Ascending aorta (tissue), 2 donors: ENCODE data around the gene RBM33. TPM values are rescaled to one million over a fixed set of nuclear protein-coding genes. Genes with fewer than 3 reads are reported as not detected.
A peak's percentile ranks its signal among the peaks of the same experiment; 100 is the strongest.

Experiments
- DNase-seq, 2 donors: peaks; one replicate each; pipeline ENCODE4 v3.0.0-alpha.2; 2019; ENCODE audit warnings: low spot score in 2 of 2
- H3K27ac ChIP-seq, 2 donors: fragments of 200-600 bp; sonication (generic); one replicate each; pipeline ENCODE4 v1.5.1; 2016 to 2017; ENCODE audit warnings: mild to moderate bottlenecking in 1 of 2
- H3K27me3 ChIP-seq: fragments of 200-600 bp; sonication (generic); one replicate; pipeline ENCODE4 v1.5.1; 2017
- H3K36me3 ChIP-seq, 2 donors: fragments of 200-600 bp; sonication (generic); one replicate each; pipeline ENCODE4 v1.5.1; 2016
- H3K4me1 ChIP-seq, 2 donors: fragments of 200-600 bp; sonication (generic); one replicate each; pipeline ENCODE4 v1.5.1; 2016 to 2017; ENCODE audit warnings: mild to moderate bottlenecking in 1 of 2
- H3K4me3 ChIP-seq, 2 donors: fragments of 200-600 bp; sonication (generic); one replicate each; pipeline ENCODE4 v1.5.1; 2016 to 2017; ENCODE audit warnings: mild to moderate bottlenecking in 1 of 2
- H3K9me3 ChIP-seq, 2 donors: fragments of 200-600 bp; sonication (generic); one replicate each; pipeline ENCODE4 v1.5.1; 2016
- intact Hi-C: fragments of 100-400 bp; cut with DNase I; formaldehyde crosslinking; loops from one replicate; pipeline ENCODE4 v1.15.1; 2023
- total RNA-seq: library from RNA; depleted of rRNA; stranded (reverse); fragments of >200 nt; gene quantifications from one replicate; pipeline ENCODE4 v1.1.0, GENCODE V29; 2016
- TF ChIP-seq, protein P1 (sequence below), 3 experiments: fragments of 200-600 bp in 2 of 3; fragments of 450-650 bp in 1 of 3; sonication (generic) in 2 of 3; IDR thresholded peaks; one replicate each; pipeline ENCODE4 v1.5.1; 2016 to 2019; ENCODE audit warnings: antibody characterized with exemption in 3 of 3, mild to moderate bottlenecking in 1 of 3, moderate library complexity in 1 of 3

Gene RBM33
- total RNA-seq, 1 donor from 2014 or later, result 44.2 TPM

DNA sequence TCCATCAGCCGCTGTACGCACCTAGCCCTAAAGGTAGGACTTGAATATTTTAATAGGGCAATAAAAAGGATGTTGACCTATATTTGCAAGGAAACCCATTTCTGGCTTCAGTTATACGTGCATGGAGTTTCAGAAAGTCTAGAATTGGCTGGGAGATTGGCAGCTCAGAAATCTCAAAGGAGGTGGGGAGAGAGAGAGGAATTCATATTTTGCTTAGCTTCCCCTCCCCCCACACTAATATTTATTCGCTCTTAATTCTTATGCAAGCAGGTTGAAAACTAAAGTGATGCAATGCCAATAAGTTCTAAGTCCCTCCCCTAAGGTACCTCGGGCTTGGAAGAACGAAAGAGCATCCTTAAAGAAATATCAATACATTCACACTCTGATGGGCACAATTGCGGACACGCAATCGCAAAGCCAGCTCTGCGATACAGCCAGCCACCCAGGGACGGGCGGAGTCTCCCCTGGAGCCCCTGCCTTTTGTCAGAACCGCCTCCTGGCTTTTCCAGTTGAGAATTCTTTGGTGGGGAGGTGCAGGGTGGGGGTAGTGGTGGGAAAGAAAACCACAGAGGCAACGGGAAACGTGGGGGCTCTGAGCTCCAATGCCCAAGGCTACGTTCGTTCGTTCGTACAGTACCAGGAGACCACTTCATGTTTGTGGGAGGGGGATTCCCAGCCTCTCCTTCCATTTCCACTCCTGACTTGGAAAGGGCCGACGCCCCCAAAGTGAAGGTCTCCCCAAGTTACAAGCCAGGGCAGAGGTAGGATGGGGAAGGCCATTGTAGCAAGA is 166.5 kb downstream of the RBM33 start:
- no peaks in the 10 kb centered on the region for H3K36me3 ChIP-seq
- peaks cover 5 to 6% of the 10 kb centered on the region in 2 donors for H3K4me1 ChIP-seq
- no peak for DNase-seq
- H3K27me3 ChIP-seq, result peaks cover 9% of the 10 kb centered on the region
- TF ChIP-seq, protein P1, sequence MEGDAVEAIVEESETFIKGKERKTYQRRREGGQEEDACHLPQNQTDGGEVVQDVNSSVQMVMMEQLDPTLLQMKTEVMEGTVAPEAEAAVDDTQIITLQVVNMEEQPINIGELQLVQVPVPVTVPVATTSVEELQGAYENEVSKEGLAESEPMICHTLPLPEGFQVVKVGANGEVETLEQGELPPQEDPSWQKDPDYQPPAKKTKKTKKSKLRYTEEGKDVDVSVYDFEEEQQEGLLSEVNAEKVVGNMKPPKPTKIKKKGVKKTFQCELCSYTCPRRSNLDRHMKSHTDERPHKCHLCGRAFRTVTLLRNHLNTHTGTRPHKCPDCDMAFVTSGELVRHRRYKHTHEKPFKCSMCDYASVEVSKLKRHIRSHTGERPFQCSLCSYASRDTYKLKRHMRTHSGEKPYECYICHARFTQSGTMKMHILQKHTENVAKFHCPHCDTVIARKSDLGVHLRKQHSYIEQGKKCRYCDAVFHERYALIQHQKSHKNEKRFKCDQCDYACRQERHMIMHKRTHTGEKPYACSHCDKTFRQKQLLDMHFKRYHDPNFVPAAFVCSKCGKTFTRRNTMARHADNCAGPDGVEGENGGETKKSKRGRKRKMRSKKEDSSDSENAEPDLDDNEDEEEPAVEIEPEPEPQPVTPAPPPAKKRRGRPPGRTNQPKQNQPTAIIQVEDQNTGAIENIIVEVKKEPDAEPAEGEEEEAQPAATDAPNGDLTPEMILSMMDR (IDR thresholded peaks at IDR 0.05), result no peak
- H3K27ac ChIP-seq, result no peak overlapping the region
- no peaks in the 10 kb centered on the region for H3K9me3 ChIP-seq
- peak overlapping the region in 1 of 2 donors; percentile 36 for H3K4me3 ChIP-seq
- intact Hi-C loops, result no loop called here

DNA sequence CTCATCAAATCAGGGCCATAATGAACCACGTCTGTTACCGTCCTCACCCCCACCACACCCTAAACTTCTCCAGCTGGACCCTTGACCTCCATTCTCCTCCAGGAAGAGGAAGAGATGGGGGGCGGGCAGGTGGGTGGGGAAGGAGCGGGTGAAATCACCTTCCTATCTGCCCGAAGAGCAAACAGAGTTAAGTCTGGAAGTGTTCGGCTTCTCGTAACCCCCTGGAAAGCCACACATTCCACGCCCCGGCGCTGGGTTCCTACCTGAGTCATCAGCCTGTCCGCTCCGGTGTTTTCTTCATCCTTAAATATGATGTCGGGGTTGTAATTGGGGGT is 167.1 kb downstream of the RBM33 start:
- Histone ChIP-seq H3K4me3 (peak overlapping the region in 1 of 2 donors; percentile 36), H3K9me3 (no peaks in the 10 kb centered on the region), H3K4me1 (peaks cover 5 to 6% of the 10 kb centered on the region in 2 donors), H3K36me3 (no peaks in the 10 kb centered on the region), H3K27ac (no peak overlapping the region), H3K27me3 (peaks cover 9% of the 10 kb centered on the region)
- intact Hi-C loops, result no loop called here
- TF ChIP-seq, protein P1 (IDR thresholded peaks at IDR 0.05), result no peak
- no peak for DNase-seq

DNA sequence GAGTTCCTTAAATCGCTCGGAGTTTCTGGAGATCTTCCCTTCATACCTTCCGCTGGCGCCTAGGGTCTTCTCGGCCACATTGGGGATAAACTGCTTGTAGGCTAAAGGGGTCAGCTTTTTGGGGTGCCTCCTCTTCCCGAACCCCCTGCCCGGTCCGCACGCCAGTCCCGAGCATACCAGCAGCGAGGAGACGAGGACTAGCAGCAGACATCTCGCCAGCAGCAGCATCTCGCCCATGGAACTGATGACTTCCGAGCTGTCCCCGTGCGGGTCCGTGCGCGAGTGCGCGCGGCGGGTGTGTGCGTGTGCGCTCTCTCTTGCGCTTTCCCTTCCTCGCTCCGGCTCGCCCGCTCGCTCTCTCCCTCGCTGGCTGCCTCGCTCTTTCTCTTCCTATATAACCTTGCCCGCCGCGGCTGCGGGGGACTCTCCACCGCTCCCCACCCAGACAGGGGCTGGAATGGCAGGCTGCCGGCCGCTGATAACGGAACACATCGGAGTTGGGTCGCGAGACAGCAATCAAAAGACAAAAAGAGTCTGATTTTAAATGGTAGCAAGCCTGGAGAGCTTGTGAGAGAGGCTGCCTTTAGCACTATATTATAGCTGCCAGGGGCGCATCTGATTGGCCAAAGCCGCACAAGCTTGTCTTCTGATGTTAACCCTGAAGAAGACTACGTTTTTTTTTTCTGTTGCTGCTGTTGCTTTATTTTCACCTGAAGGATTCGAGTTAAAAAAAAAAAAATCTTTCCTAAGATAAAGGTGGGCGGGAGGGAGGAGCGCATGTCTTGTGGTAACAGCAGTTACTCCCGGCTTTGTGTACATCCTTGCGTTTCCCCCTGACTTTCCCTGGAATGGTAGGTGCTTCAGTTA is 167.7 kb downstream of the RBM33 start, which contains the start of gene SHH:
TSS of gene SHH (minus strand) at position 569 of the 867 bp plus-strand sequence. CDS start at position 228, 341 bp downstream.
- Histone ChIP-seq H3K4me3 (peak within 1 kb of the TSS in 1 of 2 donors; percentile 36), H3K27ac (no peak within 1 kb of the TSS), H3K9me3 (no peaks in the 10 kb centered on the region), H3K27me3 (peaks cover 9% of the 10 kb centered on the region), H3K4me1 (peaks cover 5 to 6% of the 10 kb centered on the region in 2 donors), H3K36me3 (no peaks in the 10 kb centered on the region)
- intact Hi-C loops, result no loop called here
- TF ChIP-seq, protein P1 (IDR thresholded peaks at IDR 0.05), result no peak
- no peak for DNase-seq

DNA sequence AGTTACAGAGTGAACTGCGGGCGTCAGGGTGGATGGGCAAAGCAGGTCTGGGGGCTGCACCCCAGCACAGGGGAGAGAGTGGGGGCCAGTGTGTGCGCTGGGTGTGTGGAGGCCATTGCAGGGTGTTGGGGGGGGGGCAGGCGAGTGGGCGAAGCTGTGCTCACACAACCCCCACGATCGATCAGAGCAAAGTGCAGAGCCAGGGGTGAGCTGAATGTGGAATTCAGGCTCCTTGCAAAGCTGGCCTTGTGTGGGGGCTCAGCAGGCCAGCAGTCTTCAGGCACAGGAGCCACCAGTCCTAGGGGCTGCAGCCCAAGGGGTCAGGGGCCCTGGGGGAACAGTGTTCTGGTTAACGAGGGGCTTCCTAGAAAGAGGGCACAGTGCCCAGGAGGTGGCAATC is 168.7 kb downstream of the RBM33 start:
- intact Hi-C loops, result no loop called here

DNA sequence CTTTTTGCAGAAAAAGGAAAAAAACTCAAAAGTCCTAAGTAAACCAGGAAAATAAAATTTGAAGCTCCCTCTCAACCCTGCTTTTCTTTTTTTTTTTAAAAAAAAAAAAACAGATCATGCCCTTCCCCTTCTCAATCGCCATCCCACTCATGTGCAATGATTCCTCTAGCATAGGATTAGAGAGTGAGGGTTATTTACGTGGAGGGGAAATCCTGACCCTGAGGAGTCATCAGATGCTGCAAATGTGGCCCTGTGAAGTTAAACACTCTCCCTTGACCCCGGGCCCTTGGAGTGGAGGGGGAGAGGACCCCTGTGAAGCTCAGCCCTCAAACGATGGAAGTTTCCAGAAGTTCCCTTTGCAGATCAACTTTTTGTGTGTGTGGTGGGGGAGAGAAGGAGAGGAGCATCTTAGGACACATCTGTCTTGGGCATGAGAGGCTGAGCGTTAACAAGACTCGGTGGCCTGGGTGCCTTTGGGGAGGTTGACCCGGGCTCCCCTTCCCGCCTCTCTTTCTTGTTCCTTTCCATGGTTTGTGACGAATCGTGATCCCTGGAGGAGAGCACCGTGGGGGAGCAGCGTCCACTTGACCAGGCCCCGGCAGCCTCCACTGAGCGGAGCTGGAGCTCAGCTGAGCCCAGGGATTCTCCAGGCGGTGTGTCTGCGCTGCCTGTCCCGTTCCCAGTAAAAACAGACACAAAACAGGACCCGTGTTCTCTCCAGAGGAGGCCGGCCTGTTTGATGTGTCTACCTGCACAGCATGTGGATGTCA is 169.3 kb downstream of the RBM33 start:
- TF ChIP-seq, protein P1 (IDR thresholded peaks at IDR 0.05), result no peak
- no peaks in the 10 kb centered on the region for H3K36me3 ChIP-seq
- peaks cover 5 to 6% of the 10 kb centered on the region in 2 donors for H3K4me1 ChIP-seq
- intact Hi-C loops, result no loop called here
- H3K9me3 ChIP-seq, result no peaks in the 10 kb centered on the region
- H3K4me3 ChIP-seq, result no peak overlapping the region
- peaks cover 9% of the 10 kb centered on the region for H3K27me3 ChIP-seq
- no peak overlapping the region for H3K27ac ChIP-seq
- DNase-seq, result no peak

More for the DNA sequence above, 168.7 kb downstream of the RBM33 start:
- Histone ChIP-seq H3K4me1 (peaks cover 5 to 6% of the 10 kb centered on the region in 2 donors), H3K9me3 (no peaks in the 10 kb centered on the region), H3K27ac (no peak overlapping the region), H3K36me3 (no peaks in the 10 kb centered on the region), H3K4me3 (no peak overlapping the region), H3K27me3 (peaks cover 9% of the 10 kb centered on the region)
- TF ChIP-seq, protein P1 (IDR thresholded peaks at IDR 0.05), result no peak
- no peak for DNase-seq
